Stimulated activated CD8-positive, alpha-beta memory T cell treated with anti-CD3 and anti-CD28 coated beads, Interleukin-7, amount 100 ng/mL, for 48 hours (primary cell): ENCODE data around the gene MLX.
"Not testable (repeated sequence)": the region's sequence is repeated elsewhere in the genome, so short reads cannot be mapped to it uniquely, and the experiment has no call there.

Experiments
- DNase-seq, 2 donors: peaks; one replicate each; pipeline ENCODE4 v3.0.0-alpha.2; 2020; ENCODE audit warnings: low read depth in 1 of 2; ENCODE audit errors: extremely low read depth in 1 of 2

The MLX gene

GRCh38 chr17:42554250-42555121 is 12.4 kb upstream of the MLX start:
- peak; percentile 77 to 81 for DNase-seq

GRCh38 chr17:42555122-42555622 is 11.7 kb upstream of the MLX start:
- DNase-seq = no peak

- DNase-seq = not testable (repeated sequence)
These were observed 10.8 kb upstream of the MLX start for GRCh38 chr17:42555961-42556617.

GRCh38 chr17:42559075-42559474 is 7.8 kb upstream of the MLX start:
- no peak for DNase-seq

- DNase-seq = no peak
These were observed 6.7 kb upstream of the MLX start for GRCh38 chr17:42560246-42560645.

- DNase-seq = peak; percentile 78 to 93
These were observed 5.0 kb upstream of the MLX start, which contains the start of gene COASY for GRCh38 chr17:42561897-42562387. Gene COASY (plus strand): TSS chr17:42562148. CDS start chr17:42562623, 475 bp downstream.

- DNase-seq = no peak
These were observed 4.3 kb upstream of the MLX start for GRCh38 chr17:42562388-42563142.

GRCh38 chr17:42563143-42563509 is 3.8 kb upstream of the MLX start:
- DNase-seq = no peak

GRCh38 chr17:42563543-42563942 is 3.4 kb upstream of the MLX start:
- no peak for DNase-seq

- DNase-seq = no peak
These were observed 3.0 kb upstream of the MLX start for GRCh38 chr17:42563950-42564349.

- no peak for DNase-seq
These were observed 1.9 kb upstream of the MLX start for GRCh38 chr17:42564815-42565522.

- no peak for DNase-seq
These were observed 1.2 kb upstream of the MLX start for GRCh38 chr17:42565523-42566214.

GRCh38 chr17:42566215-42566882 is 551 bp upstream of the MLX start:
- no peak for DNase-seq

- DNase-seq = no peak
These were observed 1.6 kb downstream of the MLX start for GRCh38 chr17:42568341-42569111.

- no peak for DNase-seq
These were observed 4.7 kb downstream of the MLX start for GRCh38 chr17:42571435-42572225.

GRCh38 chr17:42573095-42573494 is 6.2 kb downstream of the MLX start:
- DNase-seq = no peak

- no peak for DNase-seq
These were observed 7.6 kb downstream of the MLX start for GRCh38 chr17:42574463-42574862.

GRCh38 chr17:42577140-42577531 is 10.2 kb downstream of the MLX start:
- DNase-seq = no peak
